NCI-H2227 (cell line): ENCODE measurements around the gene MC1R.
"Not testable (repeated sequence)": the region's sequence is repeated elsewhere in the genome, so short reads cannot be mapped to it uniquely, and the experiment has no call there.

Source experiments
- DNase-seq: peaks from one replicate; lab custom pipeline; 2025; ENCODE audit not compliant: unreplicated experiment; lab: John Stamatoyannopoulos, UW

Gene MC1R

GRCh38 chr16:89957216-89957785 is 38.6 kb downstream of the MC1R start:
- DNase-seq = no peak

GRCh38 chr16:89958068-89958467 is 39.4 kb downstream of the MC1R start:
- peak; percentile 5 for DNase-seq

- DNase-seq = no peak
Measured at GRCh38 chr16:89958596-89958995, 39.9 kb downstream of the MC1R start.

GRCh38 chr16:89960966-89961365 is 42.3 kb downstream of the MC1R start:
- no peak for DNase-seq

GRCh38 chr16:89961920-89962319 is 43.3 kb downstream of the MC1R start:
- no peak for DNase-seq

GRCh38 chr16:89962754-89963498 is 44.3 kb downstream of the MC1R start:
- DNase-seq = no peak

- no peak for DNase-seq
Measured at GRCh38 chr16:89964201-89964600, 45.5 kb downstream of the MC1R start.

- DNase-seq = no peak
Measured at GRCh38 chr16:89965447-89966225, 47.0 kb downstream of the MC1R start.

GRCh38 chr16:89966756-89967155 is 48.1 kb downstream of the MC1R start:
- DNase-seq = no peak

- not testable (repeated sequence) for DNase-seq
Measured at GRCh38 chr16:89967436-89967835, 48.8 kb downstream of the MC1R start.

GRCh38 chr16:89968074-89968473 is 49.4 kb downstream of the MC1R start:
- not testable (repeated sequence) for DNase-seq

- no peak for DNase-seq
Measured at GRCh38 chr16:89969741-89970410, 51.2 kb downstream of the MC1R start.
